A549 treated with CpdA at 1 μM for 4 hours (cell line): ENCODE measurements around the gene TGFBRAP1. TPM values are rescaled to one million over a fixed set of nuclear protein-coding genes. Genes with fewer than 3 reads are reported as not detected.

Source experiments
- total RNA-seq: library from RNA; stranded (reverse); fragments of 200-300 nt; extraction: Qiagen RNA extraction; gene quantifications from 5 replicates; pipeline ENCODE4 v1.2.3, GENCODE V29; 2022; ENCODE audit warnings: low read depth

The TGFBRAP1 gene, protein sequence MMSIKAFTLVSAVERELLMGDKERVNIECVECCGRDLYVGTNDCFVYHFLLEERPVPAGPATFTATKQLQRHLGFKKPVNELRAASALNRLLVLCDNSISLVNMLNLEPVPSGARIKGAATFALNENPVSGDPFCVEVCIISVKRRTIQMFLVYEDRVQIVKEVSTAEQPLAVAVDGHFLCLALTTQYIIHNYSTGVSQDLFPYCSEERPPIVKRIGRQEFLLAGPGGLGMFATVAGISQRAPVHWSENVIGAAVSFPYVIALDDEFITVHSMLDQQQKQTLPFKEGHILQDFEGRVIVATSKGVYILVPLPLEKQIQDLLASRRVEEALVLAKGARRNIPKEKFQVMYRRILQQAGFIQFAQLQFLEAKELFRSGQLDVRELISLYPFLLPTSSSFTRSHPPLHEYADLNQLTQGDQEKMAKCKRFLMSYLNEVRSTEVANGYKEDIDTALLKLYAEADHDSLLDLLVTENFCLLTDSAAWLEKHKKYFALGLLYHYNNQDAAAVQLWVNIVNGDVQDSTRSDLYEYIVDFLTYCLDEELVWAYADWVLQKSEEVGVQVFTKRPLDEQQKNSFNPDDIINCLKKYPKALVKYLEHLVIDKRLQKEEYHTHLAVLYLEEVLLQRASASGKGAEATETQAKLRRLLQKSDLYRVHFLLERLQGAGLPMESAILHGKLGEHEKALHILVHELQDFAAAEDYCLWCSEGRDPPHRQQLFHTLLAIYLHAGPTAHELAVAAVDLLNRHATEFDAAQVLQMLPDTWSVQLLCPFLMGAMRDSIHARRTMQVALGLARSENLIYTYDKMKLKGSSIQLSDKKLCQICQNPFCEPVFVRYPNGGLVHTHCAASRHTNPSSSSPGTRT
- total RNA-seq, result 16.4 to 17.9 TPM (median 17.0 TPM) in 5 replicates

DNA sequence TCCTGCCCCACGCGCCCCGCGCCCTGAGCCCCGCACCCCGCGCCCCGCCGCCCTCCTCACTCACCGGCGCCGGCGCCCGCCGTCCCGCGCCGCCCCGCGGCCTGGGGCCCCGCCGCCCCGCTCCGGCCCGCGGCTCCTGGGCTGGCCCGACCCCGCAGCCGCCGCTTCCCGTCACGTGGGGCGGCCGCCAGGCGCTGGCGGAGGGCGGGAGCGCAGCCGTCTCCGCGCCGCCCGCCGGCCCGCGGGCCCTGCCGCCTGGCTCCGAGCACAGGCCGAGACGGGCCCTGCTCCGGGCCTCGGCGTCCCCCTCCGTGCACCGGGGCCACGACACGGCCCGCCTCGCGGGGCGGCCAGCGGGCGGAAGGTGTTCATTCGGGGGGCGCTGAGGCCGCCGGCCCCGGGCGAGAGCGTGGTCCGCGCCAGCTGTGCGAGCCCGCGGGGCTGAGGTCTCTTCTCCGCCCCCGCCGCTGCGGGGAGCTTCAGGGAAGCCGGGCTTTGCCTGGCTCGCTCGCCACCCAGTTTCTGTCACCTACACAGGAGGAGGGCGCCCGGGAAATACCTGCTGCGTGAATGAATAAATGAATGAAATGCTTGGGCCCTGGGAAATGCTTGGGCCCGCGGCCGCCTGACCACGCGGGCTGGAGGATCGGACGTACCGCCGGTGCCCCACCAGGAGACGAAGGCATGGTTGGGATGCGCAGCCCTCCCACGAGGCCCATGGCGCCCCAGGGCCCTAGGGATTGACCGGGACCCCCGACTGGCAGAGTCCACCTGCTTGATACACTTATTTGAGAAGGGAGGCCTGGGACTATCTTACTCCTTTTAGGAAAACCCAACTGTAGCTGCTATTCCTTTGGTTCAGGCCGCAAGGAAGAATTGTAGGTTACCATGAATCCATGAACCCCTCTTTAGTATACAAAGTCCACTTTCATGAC, at the start of gene TGFBRAP1:
TGFBRAP1 (minus strand) TSS at position 175 of the 935 bp plus-strand sequence. CDS start 21,434 bp downstream, outside the sequence.

DNA sequence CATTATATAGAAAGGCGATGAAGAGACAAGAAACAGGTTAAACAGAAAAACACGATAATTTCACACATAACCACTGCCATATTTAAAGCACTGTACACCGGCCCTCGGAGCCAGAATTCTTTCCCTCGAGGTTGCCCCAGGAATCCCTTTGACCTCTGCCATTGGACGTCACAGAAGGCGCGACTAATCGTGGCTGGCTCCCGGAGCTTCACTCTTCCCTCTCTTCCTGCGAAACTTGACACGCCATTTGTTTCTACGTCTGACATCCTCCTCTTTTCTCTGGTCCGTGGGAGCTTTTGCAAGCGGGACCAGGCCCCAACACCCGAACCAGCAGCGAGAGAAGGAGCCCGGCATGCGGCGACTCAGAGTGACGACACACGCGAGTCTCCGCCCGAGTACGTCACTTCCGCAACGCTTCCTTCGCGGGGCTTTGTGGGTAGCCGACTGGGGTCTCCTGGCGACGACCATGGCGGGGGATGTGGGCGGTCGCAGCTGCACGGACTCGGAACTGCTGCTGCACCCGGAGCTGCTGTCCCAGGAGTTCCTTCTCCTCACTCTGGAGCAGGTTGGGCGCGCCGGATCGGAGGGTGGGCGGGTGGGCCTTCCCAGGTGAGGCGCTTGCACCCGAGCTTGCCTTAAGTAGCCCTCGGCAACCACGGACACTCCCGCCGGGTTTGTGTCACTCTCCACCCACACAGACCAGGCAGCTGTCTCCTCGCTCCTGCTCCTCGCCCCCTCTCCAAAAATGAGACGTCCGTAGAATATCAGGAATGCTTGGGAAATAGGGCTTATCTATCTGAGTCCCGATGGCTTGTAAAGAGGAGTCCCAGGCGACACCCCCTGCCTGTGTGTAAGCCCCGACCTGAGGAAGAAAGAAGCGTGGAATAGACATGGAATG, 7.8 kb upstream of the TGFBRAP1 start, which contains the start of gene C2orf49:
C2orf49 (plus strand) TSS at position 419 of the 898 bp plus-strand sequence; CDS start at position 467, 48 bp downstream.

GRCh38 chr2:105241443-105241842, 88.1 kb downstream of the TGFBRAP1 start, which contains the start of gene GPR45:
TSS of gene GPR45 (plus strand) at chr2:105241743. CDS start at chr2:105241859, 116 bp downstream.

Other genes starting within 250 kb of the TGFBRAP1 start
- not detected in 5 replicates for gene GPR45, start 88.0 kb downstream of the TGFBRAP1 start, total RNA-seq
- gene C2orf49, start 7.8 kb upstream of the TGFBRAP1 start, total RNA-seq, result 13.8 to 18.6 TPM (median 15.3 TPM) in 5 replicates
- 63.2 to 81.4 TPM (median 74.6 TPM) in 5 replicates for gene FHL2, start 69.3 kb upstream of the TGFBRAP1 start, total RNA-seq